IMR-90 (cell line): Measurements from ENCODE around the gene PCED1B. TPM values are rescaled to one million over a fixed set of nuclear protein-coding genes. Genes with fewer than 3 reads are reported as not detected.
A peak's percentile ranks its signal among the peaks of the same experiment; 100 is the strongest.

Experiments
- ATAC-seq: fragments of 200-7000 bp; cut with Tn5 transposase; 2 replicates; pipeline ENCODE4 v1.9.1; 2020; ENCODE audit warnings: low read depth, mild to moderate bottlenecking, moderate library complexity
- BruUV-seq: library from RNA; stranded (reverse); fragments of 400-500 nt; replicated peaks from 2 replicates; lab custom pipeline; 2021; lab: Mats Ljungman, UMichigan
- CTCF ChIA-PET: fragments of 300-600 bp; formaldehyde crosslinking; extraction: SDS; loops from one replicate; lab custom pipeline; 2021; ENCODE audit warnings: antibody characterized with exemption; lab: Yijun Ruan, JAX
- POLR2A ChIA-PET: fragments of 300-600 bp; sonication (Branson Sonifier 250); formaldehyde crosslinking; loops from one replicate; lab custom pipeline; 2022; ENCODE audit warnings: antibody characterized with exemption; ENCODE audit not compliant: unreplicated experiment; lab: Charles Lee
- DNase-seq: peaks from one replicate; pipeline ENCODE4 v3.0.0; 2013
- H2AFZ ChIP-seq: replicated peaks from 2 replicates; pipeline ENCODE3; 2013; ENCODE audit warnings: low read length, mild to moderate bottlenecking; ENCODE audit not compliant: poor library complexity
- H2AK5ac ChIP-seq: 2 replicates; pipeline ENCODE4 v1.6.1; 2013; ENCODE audit warnings: low read depth, low read length, inconsistent platforms
- H2AK9ac ChIP-seq: replicated peaks from 2 replicates; pipeline ENCODE3; 2013; ENCODE audit warnings: mild to moderate bottlenecking, low read depth, low read length, moderate library complexity; ENCODE audit not compliant: poor library complexity
- H2BK120ac ChIP-seq: 2 replicates; pipeline ENCODE4 v1.6.1; 2013; ENCODE audit warnings: low read depth, low read length, inconsistent platforms
- H2BK15ac ChIP-seq: 3 replicates; pipeline ENCODE4 v1.6.1; 2013; ENCODE audit warnings: low read depth, low read length, inconsistent platforms
- H2BK20ac ChIP-seq: 2 replicates; pipeline ENCODE4 v1.6.1; 2013; ENCODE audit warnings: low read depth, mild to moderate bottlenecking, inconsistent platforms, low read length, moderate library complexity
- H2BK5ac ChIP-seq: 2 replicates; pipeline ENCODE4 v1.6.1; 2013; ENCODE audit warnings: mild to moderate bottlenecking, low read depth, low read length, inconsistent platforms; ENCODE audit not compliant: poor library complexity, severe bottlenecking
- H3K14ac ChIP-seq: replicated peaks from 2 replicates; pipeline ENCODE4 v1.6.1; 2013; ENCODE audit warnings: low read depth, low read length, inconsistent platforms
- H3K18ac ChIP-seq: 2 replicates; pipeline ENCODE4 v1.6.1; 2013; ENCODE audit warnings: low read depth, low read length, control low read depth
- H3K23ac ChIP-seq: 2 replicates; pipeline ENCODE4 v1.6.1; 2013; ENCODE audit warnings: low read depth, low read length, inconsistent platforms
- H3K27ac ChIP-seq: 2 replicates; pipeline ENCODE4 v1.5.1; 2013; ENCODE audit warnings: mild to moderate bottlenecking, control low read depth, low read length; ENCODE audit not compliant: insufficient read depth
- H3K27me3 ChIP-seq: 2 replicates; pipeline ENCODE4 v1.6.1; 2013; ENCODE audit warnings: low read length; ENCODE audit not compliant: control insufficient read depth, insufficient read depth
- H3K36me3 ChIP-seq: 2 replicates; pipeline ENCODE4 v1.6.1; 2013; ENCODE audit warnings: low read length, mixed read lengths; ENCODE audit not compliant: control insufficient read depth, insufficient read depth
- H3K4ac ChIP-seq: 2 replicates; pipeline ENCODE4 v1.6.1; 2013; ENCODE audit warnings: low read depth, low read length, inconsistent platforms
- H3K4me1 ChIP-seq: 2 replicates; pipeline ENCODE4 v1.6.1; 2013; ENCODE audit warnings: low read length, mixed read lengths; ENCODE audit not compliant: control insufficient read depth, insufficient read depth
- H3K4me2 ChIP-seq: 2 replicates; pipeline ENCODE4 v1.6.1; 2013; ENCODE audit warnings: low read depth, mild to moderate bottlenecking, control low read depth, low read length, moderate library complexity
- H3K4me3 ChIP-seq: 2 replicates; pipeline ENCODE4 v1.5.1; 2013; ENCODE audit warnings: low read depth, mild to moderate bottlenecking, control low read depth, low read length, moderate library complexity; ENCODE audit not compliant: insufficient read depth
- H3K56ac ChIP-seq: 2 replicates; pipeline ENCODE4 v1.6.1; 2013; ENCODE audit warnings: low read length, inconsistent platforms; ENCODE audit not compliant: insufficient read depth; ENCODE audit errors: extremely low read depth
- H3K79me1 ChIP-seq, 2 experiments: 2 replicates each; pipeline ENCODE4 v1.6.1; 2013; ENCODE audit warnings: low read length in 2 of 2, inconsistent platforms in 1 of 2, low read depth in 1 of 2
- H3K9ac ChIP-seq: 2 replicates; pipeline ENCODE4 v1.6.1; 2013; ENCODE audit warnings: low read depth, low read length, control low read depth
- H3K9me1 ChIP-seq: 2 replicates; pipeline ENCODE4 v1.6.1; 2013; ENCODE audit warnings: low read length, inconsistent platforms; ENCODE audit not compliant: insufficient read depth
- H3K9me3 ChIP-seq: 2 replicates; pipeline ENCODE4 v1.6.1; 2013; ENCODE audit warnings: low read length; ENCODE audit not compliant: control insufficient read depth, insufficient read depth
- H4K20me1 ChIP-seq: 2 replicates; pipeline ENCODE4 v1.6.1; 2013; ENCODE audit warnings: low read length, inconsistent platforms; ENCODE audit not compliant: insufficient read depth
- H4K5ac ChIP-seq: 2 replicates; pipeline ENCODE4 v1.6.1; 2013; ENCODE audit warnings: mild to moderate bottlenecking, low read depth, low read length, control low read depth
- H4K8ac ChIP-seq, 2 experiments: 2 replicates each; pipeline ENCODE4 v1.6.1; 2013; ENCODE audit warnings: low read depth in 2 of 2, low read length in 2 of 2, control low read depth in 1 of 2, inconsistent platforms in 1 of 2
- H4K91ac ChIP-seq: 2 replicates; pipeline ENCODE4 v1.6.1; 2013; ENCODE audit warnings: low read depth, low read length, inconsistent platforms; ENCODE audit not compliant: insufficient read depth
- CEBPB ChIP-seq: IDR thresholded peaks from 2 replicates; pipeline ENCODE4 v1.6.1; 2012; ENCODE audit warnings: low read depth, low read length, improper control_type of control experiment
- CHD1 ChIP-seq: IDR thresholded peaks from 2 replicates; pipeline ENCODE4 v1.6.1; 2012; ENCODE audit warnings: low read depth, low read length, improper control_type of control experiment
- CTCF ChIP-seq: conservative IDR thresholded peaks from 2 replicates; pipeline ENCODE4 v1.5.1; 2012; ENCODE audit warnings: mild to moderate bottlenecking, low read depth, low read length, improper control_type of control experiment
- FOS ChIP-seq: fragments of 150-350 bp; IDR thresholded peaks from 2 replicates; pipeline ENCODE4 v1.6.1; 2016; ENCODE audit warnings: low read depth, low read length
- MAFK ChIP-seq: IDR thresholded peaks from 2 replicates; pipeline ENCODE4 v1.6.1; 2012; ENCODE audit warnings: low read depth, low read length, improper control_type of control experiment
- MXI1 ChIP-seq: IDR thresholded peaks from 2 replicates; pipeline ENCODE4 v1.6.1; 2012; ENCODE audit warnings: low read depth, mild to moderate bottlenecking, low read length, moderate library complexity, borderline replicate concordance
- NFE2L2 ChIP-seq: fragments of 150-350 bp; IDR thresholded peaks from 2 replicates; pipeline ENCODE4 v1.6.1; 2016; ENCODE audit warnings: low read depth, mild to moderate bottlenecking, low read length
- RAD21 ChIP-seq: IDR thresholded peaks from 2 replicates; pipeline ENCODE4 v1.6.1; 2012; ENCODE audit warnings: low read length, improper control_type of control experiment
- RCOR1 ChIP-seq: IDR thresholded peaks from 2 replicates; pipeline ENCODE4 v1.6.1; 2012; ENCODE audit warnings: mild to moderate bottlenecking, low read length, improper control_type of control experiment; ENCODE audit not compliant: insufficient replicate concordance
- SMC3 ChIP-seq: fragments of 150-350 bp; IDR thresholded peaks from 2 replicates; pipeline ENCODE4 v1.6.1; 2016; ENCODE audit warnings: low read depth, mild to moderate bottlenecking, antibody characterized with exemption, low read length, moderate library complexity
- USF2 ChIP-seq: fragments of 150-350 bp; IDR thresholded peaks from 2 replicates; pipeline ENCODE4 v1.6.1; 2017; ENCODE audit warnings: mild to moderate bottlenecking, antibody characterized with exemption, low read length, low read depth
- WGBS, 2 experiments: methylation state at CpG; one replicate each; pipeline versions ENCODE4 v1.1.5 to v1.1.7; 2013; ENCODE audit warnings: missing lambda C conversion rate in 2 of 2; ENCODE audit not compliant: insufficient read length in 1 of 2; ENCODE audit errors: extremely low coverage in 2 of 2; 5-methylcytosine and 5-hydroxymethylcytosine counted together
- dilution Hi-C: fragments of 300-500 bp; cut with HindIII; formaldehyde crosslinking; loops from one replicate; pipeline ENCODE4 v1.14.3; 2018; ENCODE audit warnings: low sequenced_read_pairs; ENCODE audit not compliant: unreplicated experiment
- in situ Hi-C: fragments of 300-500 bp; cut with MboI; formaldehyde crosslinking; loops from 3 replicates; pipeline ENCODE4 v1.14.3; 2019; ENCODE audit warnings: low sequenced_read_pairs, inconsistent platforms, mixed read lengths
- intact Hi-C: fragments of 100-400 bp; cut with micrococcal nuclease; formaldehyde crosslinking; loops from 2 replicates; pipeline ENCODE4 v1.10.0; 2022
- polyA plus RNA-seq, 3 experiments: library from polyadenylated mRNA; depleted of rRNA; stranded (reverse); fragments of >200 nt; gene quantifications; 2 replicates each; pipeline ENCODE4 v1.2.3, GENCODE V29; 2012; ENCODE audit warnings: low replicate concordance in 1 of 3
- total RNA-seq: library from RNA; depleted of rRNA; stranded (reverse); fragments of >200 nt; gene quantifications from 2 replicates; pipeline ENCODE4 v1.2.3, GENCODE V29; 2012

Gene PCED1B
- total and polyA plus RNA-seq, 2 of the 4 experiments (the other 2 are of a cell fraction): 0.36 to 2.6 TPM

- ATAC-seq (no peak), DNase-seq (no peak)
- BruUV-seq: no TSS peak
- peak overlapping the region; percentile 27 for H2BK120ac ChIP-seq
- no peaks in the 10 kb centered on the region for H3K27me3 ChIP-seq
- no peak overlapping the region for H4K8ac ChIP-seq
- peaks cover 2% of the 10 kb centered on the region for H3K4me1 ChIP-seq
- peak overlapping the region; percentile 40 for H3K4ac ChIP-seq
- peaks cover 7% of the 10 kb centered on the region; the same call in 1 of the 2 replicates for H3K9me1 ChIP-seq
- no peak overlapping the region for H2AK9ac ChIP-seq
- CTCF ChIA-PET: interaction anchor here (0.6 kb wide), 2 partner anchors 8 to 1605 kb away, joined by 3 to 4 read pairs; no protein-coding TSS in a partner anchor
- H3K9ac ChIP-seq: no peak overlapping the region
- H3K27ac ChIP-seq: no peak overlapping the region
- H4K20me1 ChIP-seq: no peaks in the 10 kb centered on the region
- no peak overlapping the region for H3K4me2 ChIP-seq
- no peaks in the 10 kb centered on the region for H3K36me3 ChIP-seq
- TF ChIP-seq CTCF (no peak), CEBPB (no peak), CHD1 (no peak), RAD21 (no peak), USF2 (no peak), FOS (no peak), MXI1 (no peak), MAFK (no peak), NFE2L2 (no peak), SMC3 (no peak), RCOR1 (no peak)
- WGBS, 2 experiments: 100% methylated on average over 1 of the region's 8 CpGs; no CpG with 5 or more reads in 1 of the 2 experiments
- no peak overlapping the region for H3K23ac ChIP-seq
- no peak overlapping the region for H3K56ac ChIP-seq
- H3K79me1 ChIP-seq: no peaks in the 10 kb centered on the region; a peak in 1 of 4 replicates
- dilution Hi-C loops (no loop called here), in situ Hi-C loops (no loop called here), intact Hi-C loops (no loop called here)
- H2AFZ ChIP-seq: no peak overlapping the region
- H2BK15ac ChIP-seq: no peak overlapping the region
- H2AK5ac ChIP-seq: peak overlapping the region; percentile 78; the same call in 1 of the 2 replicates
- no peak overlapping the region for H4K91ac ChIP-seq
- no peak overlapping the region; the same call in 1 of the 2 replicates for H4K5ac ChIP-seq
- H3K14ac ChIP-seq: no peak overlapping the region
- POLR2A ChIA-PET: no interaction called here
- peak overlapping the region; percentile 46; the same call in 1 of the 2 replicates for H2BK20ac ChIP-seq
- H3K9me3 ChIP-seq: no peaks in the 10 kb centered on the region
- no peak overlapping the region for H2BK5ac ChIP-seq
- no peak overlapping the region for H3K4me3 ChIP-seq
- no peak overlapping the region for H3K18ac ChIP-seq
Measured at GRCh38 chr12:47218191-47218654, 138.8 kb downstream of the PCED1B start.
